ENCODE results near the gene MEGF10.

The MEGF10 gene

GRCh38 chr5:127441799-127442484, 151.3 kb downstream of the MEGF10 start:
- no peak for TF ChIP-seq SNAI2 (CRISPR knock-in tag; IDR thresholded peaks at IDR 0.05)
- no peak for TF ChIP-seq ZNF70 (CRISPR knock-in tag; IDR thresholded peaks at IDR 0.05)
- TF ChIP-seq ISL1 (CRISPR knock-in tag; IDR thresholded peaks at IDR 0.05): no peak
- peak; percentile 71 for ATAC-seq

- ATAC-seq: no peak
- TF ChIP-seq ZFP3 (CRISPR knock-in tag; IDR thresholded peaks at IDR 0.05): no peak
Measured at GRCh38 chr5:127444171-127444570, 153.6 kb downstream of the MEGF10 start.

GRCh38 chr5:127445328-127445727, 154.7 kb downstream of the MEGF10 start:
- TF ChIP-seq ESRRG (CRISPR knock-in tag; IDR thresholded peaks at IDR 0.05) (no peak), ZNF565 (CRISPR knock-in tag; conservative IDR thresholded peaks at IDR 0.05; ENCODE audit: low read depth) (no peak)
- no peak for ATAC-seq

GRCh38 chr5:127446626-127447025, 156.0 kb downstream of the MEGF10 start:
- no peak for ATAC-seq
- TF ChIP-seq BACH2 (CRISPR knock-in tag; IDR thresholded peaks at IDR 0.05; ENCODE audit: borderline replicate concordance): no peak
- TF ChIP-seq CREB5 (CRISPR knock-in tag; IDR thresholded peaks at IDR 0.05; ENCODE audit: low read depth): no peak
- no peak for TF ChIP-seq ARNTL (CRISPR knock-in tag; IDR thresholded peaks at IDR 0.05; ENCODE audit: borderline replicate concordance, low read depth)
- TF ChIP-seq CSDC2 (CRISPR knock-in tag; IDR thresholded peaks at IDR 0.05): no peak
- TF ChIP-seq OSR1 (CRISPR knock-in tag; IDR thresholded peaks at IDR 0.05): no peak
- TF ChIP-seq GLIS3 (CRISPR knock-in tag; IDR thresholded peaks at IDR 0.05): no peak
- TF ChIP-seq ZNF8 (CRISPR knock-in tag; IDR thresholded peaks at IDR 0.05): no peak
- no peak for TF ChIP-seq ZFP30 (CRISPR knock-in tag; IDR thresholded peaks at IDR 0.05)
- no peak for TF ChIP-seq TCF4 (CRISPR knock-in tag; IDR thresholded peaks at IDR 0.05; ENCODE audit: borderline replicate concordance)
- TF ChIP-seq TSHZ2 (CRISPR knock-in tag; IDR thresholded peaks at IDR 0.05): no peak
- TF ChIP-seq RARB (CRISPR knock-in tag; IDR thresholded peaks at IDR 0.05): no peak
- TF ChIP-seq PATZ1 (CRISPR knock-in tag; IDR thresholded peaks at IDR 0.05; ENCODE audit: borderline replicate concordance): no peak

GRCh38 chr5:127447827-127448226, 157.2 kb downstream of the MEGF10 start:
- no peak for TF ChIP-seq ZNF565 (CRISPR knock-in tag; conservative IDR thresholded peaks at IDR 0.05; ENCODE audit: low read depth)
- TF ChIP-seq GLIS3 (CRISPR knock-in tag; IDR thresholded peaks at IDR 0.05): no peak
- TF ChIP-seq ZNF70 (CRISPR knock-in tag; IDR thresholded peaks at IDR 0.05): no peak
- TF ChIP-seq POU6F1 (CRISPR knock-in tag; IDR thresholded peaks at IDR 0.05; ENCODE audit: borderline replicate concordance, low read depth): no peak
- no peak for TF ChIP-seq TSHZ2 (CRISPR knock-in tag; IDR thresholded peaks at IDR 0.05)
- TF ChIP-seq ISL1 (CRISPR knock-in tag; IDR thresholded peaks at IDR 0.05): no peak
- no peak for TF ChIP-seq ZC3H10 (CRISPR knock-in tag; IDR thresholded peaks at IDR 0.05)
- no peak for TF ChIP-seq SNAI2 (CRISPR knock-in tag; IDR thresholded peaks at IDR 0.05)
- no peak for TF ChIP-seq TOX (CRISPR knock-in tag; IDR thresholded peaks at IDR 0.05; ENCODE audit: borderline replicate concordance)
- TF ChIP-seq ESRRG (CRISPR knock-in tag; IDR thresholded peaks at IDR 0.05): no peak
- ATAC-seq: peak; percentile 87

Measured in SK-N-SH treated with all-trans-retinoic acid at 6 μM for 48 hours (cell line).